Mesendoderm (in vitro differentiated cells): ENCODE measurements around the gene GPR42.
"Not testable (repeated sequence)": the region's sequence is repeated elsewhere in the genome, so short reads cannot be mapped to it uniquely, and the experiment has no call there.

Experiments used
- DNase-seq: peaks from one replicate; pipeline ENCODE4 v3.0.0; 2013
- H2AK5ac ChIP-seq: 2 replicates; pipeline ENCODE4 v1.6.1; 2013; ENCODE audit warnings: low read length, inconsistent platforms
- H2BK120ac ChIP-seq: 2 replicates; pipeline ENCODE4 v1.6.1; 2013; ENCODE audit warnings: low read depth, mild to moderate bottlenecking, low read length, moderate library complexity, mixed read lengths
- H2BK15ac ChIP-seq: replicated peaks from 2 replicates; pipeline ENCODE4 v1.6.1; 2013; ENCODE audit warnings: low read depth, mild to moderate bottlenecking, moderate library complexity
- H2BK5ac ChIP-seq: 2 replicates; pipeline ENCODE4 v1.6.1; 2013; ENCODE audit warnings: low read length, inconsistent platforms
- H3K18ac ChIP-seq: 2 replicates; pipeline ENCODE4 v1.6.1; 2013; ENCODE audit warnings: mild to moderate bottlenecking, low read length, mixed read lengths
- H3K23ac ChIP-seq: one replicate; pipeline ENCODE4 v1.6.1; 2013; ENCODE audit warnings: low read length
- H3K27ac ChIP-seq: 2 replicates; pipeline ENCODE4 v1.5.1; 2013; ENCODE audit warnings: low read depth, mild to moderate bottlenecking, inconsistent platforms, low read length, moderate library complexity
- H3K27me3 ChIP-seq: 2 replicates; pipeline ENCODE4 v1.6.1; 2013; ENCODE audit warnings: low read length, control low read depth, mild to moderate bottlenecking, inconsistent platforms; ENCODE audit not compliant: insufficient read depth, poor library complexity
- H3K36me3 ChIP-seq: 2 replicates; pipeline ENCODE4 v1.6.1; 2013; ENCODE audit warnings: low read length, inconsistent platforms; ENCODE audit not compliant: control insufficient read depth, insufficient read depth
- H3K4ac ChIP-seq: one replicate; pipeline ENCODE4 v1.6.1; 2013; ENCODE audit warnings: low read depth, mild to moderate bottlenecking, low read length, moderate library complexity
- H3K4me1 ChIP-seq: 2 replicates; pipeline ENCODE4 v1.6.1; 2013; ENCODE audit warnings: low read depth, low read length, inconsistent platforms; ENCODE audit not compliant: control insufficient read depth
- H3K4me2 ChIP-seq: 2 replicates; pipeline ENCODE4 v1.6.1; 2013; ENCODE audit warnings: low read length
- H3K4me3 ChIP-seq: 2 replicates; pipeline ENCODE4 v1.5.1; 2013; ENCODE audit warnings: mild to moderate bottlenecking, low read length
- H3K56ac ChIP-seq: one replicate; pipeline ENCODE4 v1.6.1; 2013; ENCODE audit warnings: low read length
- H3K79me1 ChIP-seq: 2 replicates; pipeline ENCODE4 v1.6.1; 2013; ENCODE audit warnings: low read length, inconsistent platforms
- H3K79me2 ChIP-seq: 2 replicates; pipeline ENCODE4 v1.6.1; 2013; ENCODE audit warnings: mild to moderate bottlenecking, low read length; ENCODE audit not compliant: control insufficient read depth, insufficient read depth
- H3K9ac ChIP-seq: 2 replicates; pipeline ENCODE4 v1.6.1; 2013; ENCODE audit warnings: low read length, inconsistent platforms
- H4K5ac ChIP-seq: one replicate; pipeline ENCODE4 v1.6.1; 2013; ENCODE audit warnings: low read length
- H4K8ac ChIP-seq: one replicate; pipeline ENCODE4 v1.6.1; 2013; ENCODE audit warnings: low read depth, mild to moderate bottlenecking, control low read depth, low read length, moderate library complexity
- WGBS: extraction: QIAGEN DNeasy Blood & Tissue Kit; methylation state at CpG from one replicate; pipeline ENCODE4 v1.1.7; 2013; ENCODE audit warnings: low lambda C conversion rate, missing lambda C conversion rate; ENCODE audit not compliant: insufficient coverage; ENCODE audit errors: extremely low coverage; 5-methylcytosine and 5-hydroxymethylcytosine counted together

GPR42 gene

DNA sequence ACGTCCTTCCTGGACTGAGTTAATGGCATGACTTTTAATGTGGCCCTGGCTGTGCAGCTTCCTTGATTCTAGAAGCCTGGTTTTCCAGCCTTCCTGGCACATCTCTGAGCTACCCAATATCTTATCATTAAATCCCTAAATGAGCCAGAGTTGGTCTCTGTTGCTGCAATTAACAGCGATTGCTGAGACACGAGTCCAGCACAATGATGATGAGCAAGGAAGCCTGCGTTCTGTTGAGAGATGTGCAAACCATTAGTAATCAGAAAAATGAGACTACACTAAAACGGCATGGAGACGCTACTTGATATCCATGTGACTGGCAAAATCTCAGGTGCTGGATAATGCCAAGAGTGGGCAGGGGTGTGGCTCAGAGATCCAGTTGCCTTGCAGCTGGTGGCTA, 26.2 kb downstream of the GPR42 start:
- Histone ChIP-seq H3K79me1 (no peaks in the 10 kb centered on the region), H2AK5ac (no peak overlapping the region), H3K27me3 (no peaks in the 10 kb centered on the region), H4K5ac (no peak overlapping the region), H3K18ac (no peak overlapping the region), H3K56ac (no peak overlapping the region), H4K8ac (no peak overlapping the region), H2BK15ac (no peak overlapping the region), H3K4me1 (no peaks in the 10 kb centered on the region), H3K23ac (no peak overlapping the region), H3K79me2 (no peaks in the 10 kb centered on the region), H2BK5ac (no peak overlapping the region), H2BK120ac (no peak overlapping the region), H3K27ac (no peak overlapping the region), H3K9ac (no peak overlapping the region), H3K4me3 (no peak overlapping the region), H3K4ac (no peak overlapping the region), H3K36me3 (no peaks in the 10 kb centered on the region), H3K4me2 (no peak overlapping the region)
- DNase-seq, result no peak
- no CpG with 5 or more reads among the region's 6 CpGs for WGBS

DNA sequence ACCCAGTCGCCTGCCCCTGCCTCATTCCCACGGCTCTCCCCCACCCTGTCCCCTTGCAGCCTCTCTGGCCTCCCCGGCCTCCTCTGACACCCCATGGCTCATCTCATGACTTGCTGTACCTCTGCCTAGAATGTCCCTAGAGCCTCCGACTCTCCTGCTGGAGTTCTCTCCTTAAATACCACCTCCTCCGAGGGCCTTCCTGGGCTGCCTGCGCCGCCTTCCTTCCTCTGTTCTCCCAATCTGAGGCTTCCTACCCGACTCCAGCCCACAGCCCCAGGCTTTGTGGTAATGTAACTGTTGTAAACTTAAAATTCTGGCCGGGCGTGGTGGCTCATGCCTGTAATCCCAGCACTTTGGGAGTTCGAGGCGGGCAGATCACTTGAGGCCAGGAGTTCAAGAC, 27.7 kb downstream of the GPR42 start:
- WGBS, result no CpG with 5 or more reads among the region's 12 CpGs
- no peak overlapping the region for H2BK120ac ChIP-seq

DNA sequence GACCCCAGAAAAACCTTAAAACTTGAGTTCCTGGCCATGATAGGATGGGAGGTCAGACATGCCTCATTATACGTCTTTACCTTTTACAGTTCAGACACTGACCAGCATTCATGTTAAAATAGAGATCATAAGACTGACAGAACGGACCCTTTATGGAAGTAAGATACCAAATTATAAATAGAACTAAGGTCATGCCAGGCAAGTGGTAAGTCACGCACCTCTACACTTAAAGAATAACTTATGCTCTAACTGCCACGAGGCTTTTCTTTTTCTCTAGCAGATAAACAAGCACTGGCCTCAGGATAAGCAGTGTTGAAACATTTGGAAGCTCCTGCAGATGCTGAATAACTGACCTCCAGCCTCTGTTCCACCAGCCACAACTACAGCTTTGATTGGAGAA, 28.4 kb downstream of the GPR42 start:
- Histone ChIP-seq H2AK5ac (no peak overlapping the region), H3K23ac (no peak overlapping the region), H2BK5ac (no peak overlapping the region), H2BK120ac (no peak overlapping the region), H3K79me2 (no peaks in the 10 kb centered on the region), H3K9ac (no peak overlapping the region), H3K36me3 (no peaks in the 10 kb centered on the region), H3K27me3 (no peaks in the 10 kb centered on the region), H2BK15ac (no peak overlapping the region), H3K18ac (no peak overlapping the region), H4K5ac (no peak overlapping the region), H3K4me2 (no peak overlapping the region), H3K79me1 (no peaks in the 10 kb centered on the region), H4K8ac (no peak overlapping the region), H3K27ac (no peak overlapping the region), H3K56ac (no peak overlapping the region), H3K4me1 (no peaks in the 10 kb centered on the region), H3K4me3 (no peak overlapping the region), H3K4ac (no peak overlapping the region)
- no CpG with 5 or more reads among the region's 4 CpGs for WGBS
- no peak for DNase-seq

More for the DNA sequence above, 27.7 kb downstream of the GPR42 start:
- H3K56ac ChIP-seq, result no peak overlapping the region
- no peaks in the 10 kb centered on the region for H3K4me1 ChIP-seq
- DNase-seq, result no peak
- no peaks in the 10 kb centered on the region for H3K27me3 ChIP-seq
- no peak overlapping the region for H2BK15ac ChIP-seq
- no peaks in the 10 kb centered on the region for H3K79me1 ChIP-seq
- no peak overlapping the region for H3K27ac ChIP-seq
- H3K18ac ChIP-seq, result no peak overlapping the region
- H3K4me2 ChIP-seq, result no peak overlapping the region
- no peak overlapping the region for H3K4ac ChIP-seq
- H2AK5ac ChIP-seq, result no peak overlapping the region
- H3K79me2 ChIP-seq, result no peaks in the 10 kb centered on the region
- no peak overlapping the region for H2BK5ac ChIP-seq
- H3K9ac ChIP-seq, result no peak overlapping the region
- no peak overlapping the region for H3K23ac ChIP-seq
- no peak overlapping the region for H4K5ac ChIP-seq
- H3K36me3 ChIP-seq, result no peaks in the 10 kb centered on the region
- no peak overlapping the region for H3K4me3 ChIP-seq
- H4K8ac ChIP-seq, result no peak overlapping the region

DNA sequence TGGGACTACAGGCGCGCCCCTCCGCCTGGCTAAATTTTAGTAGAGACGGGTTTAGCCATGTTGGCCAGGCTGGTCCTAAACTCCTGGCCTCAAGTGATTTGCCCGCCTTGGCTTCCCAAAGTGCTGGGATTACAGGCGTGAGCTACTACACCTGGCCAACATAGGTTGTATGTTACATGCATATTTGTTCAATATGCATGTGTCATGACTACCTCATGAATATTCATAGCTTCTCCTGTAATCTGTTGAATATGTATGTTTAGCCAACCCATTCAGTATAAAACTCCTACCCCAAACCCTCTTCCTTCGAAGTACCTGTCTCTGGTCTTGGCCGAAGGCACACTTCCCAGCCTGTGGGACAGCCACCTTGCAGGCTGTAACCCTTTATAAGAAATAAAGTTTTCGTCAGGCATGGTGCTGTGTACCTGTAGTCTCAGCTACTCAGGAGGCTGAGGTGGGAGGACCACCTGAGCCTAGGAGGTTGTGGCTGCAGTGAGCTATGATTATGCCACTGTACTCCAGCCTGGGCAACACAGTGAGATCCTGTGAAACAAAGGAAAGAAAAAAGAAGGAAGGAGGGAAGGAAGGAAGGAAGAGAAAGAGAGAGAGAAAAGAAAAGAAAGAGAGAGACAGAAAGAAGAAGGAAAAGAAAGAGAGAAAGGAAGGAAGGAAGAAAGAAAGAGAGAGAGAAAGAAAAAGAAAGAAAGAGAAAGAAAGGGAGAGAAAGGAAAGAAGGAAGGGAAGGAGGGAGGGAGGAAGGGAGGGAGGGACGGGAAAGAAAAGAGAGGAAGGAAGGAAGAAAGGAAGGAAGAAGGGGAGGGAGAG, 29.3 kb downstream of the GPR42 start:
- Histone ChIP-seq H3K4me2 (no peak overlapping the region), H2BK15ac (no peak overlapping the region), H4K8ac (no peak overlapping the region), H3K27ac (no peak overlapping the region), H3K23ac (no peak overlapping the region), H3K9ac (no peak overlapping the region), H3K4me3 (no peak overlapping the region), H3K79me2 (no peaks in the 10 kb centered on the region), H3K4ac (no peak overlapping the region), H3K4me1 (no peaks in the 10 kb centered on the region), H2AK5ac (no peak overlapping the region), H3K56ac (no peak overlapping the region), H3K36me3 (no peaks in the 10 kb centered on the region), H3K18ac (no peak overlapping the region), H2BK120ac (no peak overlapping the region), H3K79me1 (no peaks in the 10 kb centered on the region), H4K5ac (no peak overlapping the region), H2BK5ac (no peak overlapping the region), H3K27me3 (no peaks in the 10 kb centered on the region)
- WGBS, result no CpG with 5 or more reads among the region's 10 CpGs
- DNase-seq, result no peak

DNA sequence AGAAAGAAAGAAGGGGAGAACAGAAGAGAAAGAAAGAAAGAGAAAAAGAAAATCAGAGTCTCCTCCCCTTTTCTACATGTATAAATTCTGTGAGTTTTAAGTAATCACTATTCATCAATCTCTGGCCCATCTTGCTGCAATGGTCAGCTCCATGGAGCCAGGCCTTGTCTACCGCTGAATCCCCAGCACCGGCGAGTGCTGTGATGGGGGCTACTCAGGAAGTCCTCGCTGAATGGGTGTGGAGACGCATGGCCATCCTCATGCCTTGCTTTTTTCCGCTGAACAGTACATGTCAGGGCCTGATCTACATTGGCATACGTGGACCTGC, 29.9 kb downstream of the GPR42 start:
- H3K23ac ChIP-seq, result no peak overlapping the region
- no peak overlapping the region for H3K9ac ChIP-seq
- no peak overlapping the region for H3K4me2 ChIP-seq
- no peak overlapping the region for H3K18ac ChIP-seq
- H3K4me3 ChIP-seq, result no peak overlapping the region
- no peak overlapping the region for H2BK5ac ChIP-seq
- H3K27me3 ChIP-seq, result no peaks in the 10 kb centered on the region
- H4K5ac ChIP-seq, result no peak overlapping the region
- H2AK5ac ChIP-seq, result no peak overlapping the region
- no CpG with 5 or more reads among the region's 7 CpGs for WGBS
- no peaks in the 10 kb centered on the region for H3K36me3 ChIP-seq
- H3K4me1 ChIP-seq, result no peaks in the 10 kb centered on the region
- no peaks in the 10 kb centered on the region for H3K79me2 ChIP-seq
- H3K79me1 ChIP-seq, result no peaks in the 10 kb centered on the region
- no peak overlapping the region for H4K8ac ChIP-seq
- no peak overlapping the region for H2BK15ac ChIP-seq
- H3K56ac ChIP-seq, result no peak overlapping the region
- H2BK120ac ChIP-seq, result no peak overlapping the region
- no peak overlapping the region for H3K4ac ChIP-seq
- H3K27ac ChIP-seq, result no peak overlapping the region
- DNase-seq, result no peak

DNA sequence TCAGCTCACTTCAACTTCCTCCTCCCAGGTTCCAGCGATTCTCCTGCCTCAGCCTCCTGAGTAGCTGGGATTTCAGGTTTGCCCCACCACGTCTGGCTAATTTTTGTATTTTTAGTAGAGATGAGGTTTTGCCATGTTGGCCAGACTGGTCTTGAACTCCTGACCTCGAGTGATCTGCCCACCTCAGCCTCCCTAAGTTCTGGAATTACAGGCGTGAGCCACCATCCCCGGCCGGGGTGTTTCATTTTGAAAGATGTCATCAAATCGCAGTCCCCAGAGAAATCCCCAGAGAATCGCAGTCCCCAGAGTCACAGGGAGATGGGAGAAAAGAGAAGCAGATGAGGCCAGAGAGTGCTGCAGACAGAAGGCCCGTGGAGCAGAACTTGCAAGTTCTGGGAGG, 30.5 kb downstream of the GPR42 start:
- H3K27ac ChIP-seq, H3K4me1 ChIP-seq, H3K79me2 ChIP-seq, H2BK120ac ChIP-seq, H2BK15ac ChIP-seq, H2AK5ac ChIP-seq, H3K36me3 ChIP-seq, DNase-seq, H3K18ac ChIP-seq, H3K9ac ChIP-seq, H3K4me3 ChIP-seq, H3K79me1 ChIP-seq, H3K23ac ChIP-seq, H2BK5ac ChIP-seq, H3K4me2 ChIP-seq, H4K8ac ChIP-seq, H3K27me3 ChIP-seq, H3K56ac ChIP-seq, H3K4ac ChIP-seq, H4K5ac ChIP-seq: not testable (repeated sequence)
- no CpG with 5 or more reads among the region's 9 CpGs for WGBS
